GM12878 (cell line): ENCODE results near the gene STX8. TPM values are rescaled to one million over a fixed set of nuclear protein-coding genes. Genes with fewer than 3 reads are reported as not detected.

Source experiments
- ATAC-seq: fragments of 200-7000 bp; cut with Tn5 transposase; 3 replicates; pipeline ENCODE4 v1.9.1; 2020; ENCODE audit warnings: mild to moderate bottlenecking, moderate library complexity
- BruUV-seq: library from RNA; stranded (reverse); fragments of 400-500 nt; replicated peaks from 2 replicates; lab custom pipeline; 2021; lab: Mats Ljungman, UMichigan
- CTCF ChIA-PET: fragments of 300-600 bp; sonication (Branson Sonifier 250); formaldehyde crosslinking; extraction: SDS; loops from one replicate; lab custom pipeline; 2021; ENCODE audit warnings: inconsistent platforms; lab: Yijun Ruan, JAX
- POLR2A ChIA-PET: fragments of 350-600 bp; formaldehyde crosslinking; extraction: SDS; loops from one replicate; lab custom pipeline; 2021; ENCODE audit warnings: inconsistent platforms; lab: Charles Lee
- RAD21 ChIA-PET: fragments of 300-600 bp; sonication (Branson Sonifier 250); formaldehyde crosslinking; loops from one replicate; lab custom pipeline; 2023; ENCODE audit warnings: antibody characterized with exemption; ENCODE audit not compliant: unreplicated experiment; lab: Charles Lee
- SMC1A ChIA-PET: fragments of 300-600 bp; sonication (Branson Sonifier 250); formaldehyde crosslinking; loops from one replicate; lab custom pipeline; 2023; ENCODE audit not compliant: unreplicated experiment, uncharacterized antibody; lab: Charles Lee
- DNase-seq: peaks from one replicate; pipeline ENCODE4 v3.0.0-alpha.2; 2011; ENCODE audit warnings: low read depth, low spot score
- FAIRE-seq: peaks from 3 replicates; lab custom pipeline; 2011; peaks lifted over from hg19 to GRCh38; lab: Jason Lieb, UNC
- H2AFZ ChIP-seq: 2 replicates; pipeline ENCODE4 v1.6.0; 2011; ENCODE audit warnings: low read depth, low read length, control low read depth; ENCODE audit not compliant: control insufficient read depth
- H3K27ac ChIP-seq: 2 replicates; pipeline ENCODE4 v1.5.1; 2011; ENCODE audit warnings: control low read depth; ENCODE audit not compliant: control insufficient read depth, insufficient read depth
- H3K27me3 ChIP-seq, 2 experiments: replicated peaks in 1 of 2; 2 replicates each; pipeline versions ENCODE4 v1.6.0 to v1.6.1; 2011; ENCODE audit warnings: low read length in 1 of 2; ENCODE audit not compliant: control insufficient read depth in 2 of 2, insufficient read depth in 2 of 2
- H3K36me3 ChIP-seq, 2 experiments: 2 replicates each; pipeline ENCODE4 v1.5.1; 2011; ENCODE audit warnings: low read length in 1 of 2; ENCODE audit not compliant: control insufficient read depth in 2 of 2, insufficient read depth in 2 of 2
- H3K4me1 ChIP-seq: 2 replicates; pipeline ENCODE4 v1.6.1; 2011; ENCODE audit warnings: mild to moderate bottlenecking, low read length, moderate library complexity, mixed read lengths; ENCODE audit not compliant: control insufficient read depth, insufficient read depth
- H3K4me2 ChIP-seq: 2 replicates; pipeline ENCODE4 v1.6.0; 2011; ENCODE audit warnings: control low read depth; ENCODE audit not compliant: control insufficient read depth, insufficient read depth
- H3K4me3 ChIP-seq: fragments of 200-600 bp; sonication (generic); 2 replicates; pipeline ENCODE4 v1.5.1; 2016
- H3K79me2 ChIP-seq: 2 replicates; pipeline ENCODE4 v1.6.0; 2011; ENCODE audit warnings: low read length; ENCODE audit not compliant: control insufficient read depth, insufficient read depth
- H3K9ac ChIP-seq: 2 replicates; pipeline ENCODE4 v1.8.0; 2011; ENCODE audit warnings: low read length, control low read depth, mixed read lengths; ENCODE audit not compliant: control insufficient read depth, insufficient read depth
- H3K9me3 ChIP-seq: replicated peaks from 3 replicates; pipeline ENCODE4 v1.5.1; 2011; ENCODE audit warnings: mild to moderate bottlenecking, low read length; ENCODE audit not compliant: control insufficient read depth, insufficient read depth
- H4K20me1 ChIP-seq: 2 replicates; pipeline ENCODE4 v1.6.0; 2011; ENCODE audit not compliant: control insufficient read depth, insufficient read depth
- ASH2L ChIP-seq: fragments of 300-600, 200-600 bp; sonication (generic); IDR thresholded peaks from 2 replicates; pipeline ENCODE4 v1.6.1; 2017; ENCODE audit warnings: low read depth, mild to moderate bottlenecking, borderline replicate concordance
- CREB1 ChIP-seq: IDR thresholded peaks from 2 replicates; pipeline ENCODE4 v1.6.1; 2012; ENCODE audit warnings: low read depth, mild to moderate bottlenecking, inconsistent platforms
- E2F8 ChIP-seq: fragments of 450-650 bp; IDR thresholded peaks from 2 replicates; pipeline ENCODE4 v1.6.1; 2018; ENCODE audit warnings: mild to moderate bottlenecking, low read depth, moderate library complexity; ENCODE audit not compliant: partially characterized antibody
- E4F1 ChIP-seq: fragments of 450-650 bp; IDR thresholded peaks from 2 replicates; pipeline ENCODE4 v1.6.1; 2018; ENCODE audit warnings: borderline replicate concordance, mild to moderate bottlenecking; ENCODE audit not compliant: partially characterized antibody
- FOXK2 ChIP-seq: fragments of 450-650 bp; IDR thresholded peaks from 2 replicates; pipeline ENCODE4 v1.6.1; 2017; ENCODE audit warnings: mild to moderate bottlenecking, moderate library complexity
- MLLT1 ChIP-seq: fragments of 450-650 bp; IDR thresholded peaks from 2 replicates; pipeline ENCODE4 v1.6.1; 2016; ENCODE audit warnings: mild to moderate bottlenecking
- POLR2AphosphoS2 ChIP-seq: IDR thresholded peaks from 2 replicates; pipeline ENCODE4 v1.6.1; 2011; ENCODE audit warnings: low read depth, mild to moderate bottlenecking, low read length, improper control_type of control experiment, moderate library complexity
- POLR2AphosphoS5 ChIP-seq: IDR thresholded peaks from 2 replicates; pipeline ENCODE4 v1.6.1; 2011; ENCODE audit warnings: mild to moderate bottlenecking, low read length, inconsistent platforms
- TCF3 ChIP-seq: IDR thresholded peaks from 2 replicates; pipeline ENCODE4 v1.6.1; 2012; ENCODE audit warnings: low read depth, mild to moderate bottlenecking, low read length, borderline replicate concordance; ENCODE audit not compliant: insufficient read depth
- ZBTB33 ChIP-seq: fragments of 450-650 bp; IDR thresholded peaks from 2 replicates; pipeline ENCODE4 v1.6.1; 2017; ENCODE audit warnings: mild to moderate bottlenecking
- WGBS: methylation state at CpG from one replicate; pipeline ENCODE4 v1.1.6; 2016; ENCODE audit warnings: low lambda C conversion rate; ENCODE audit not compliant: insufficient replicate concordance, insufficient coverage; ENCODE audit errors: missing lambda C conversion rate; 5-methylcytosine and 5-hydroxymethylcytosine counted together
- in situ Hi-C: fragments of 300-500 bp; cut with MboI; formaldehyde crosslinking; loops from 9 replicates; pipeline ENCODE4 v1.14.3; 2018; ENCODE audit warnings: mixed read lengths
- intact Hi-C: fragments of 100-400 bp; cut with micrococcal nuclease; formaldehyde crosslinking; loops from one replicate; pipeline ENCODE4 v1.14.2; 2022; ENCODE audit not compliant: unreplicated experiment
- polyA plus RNA-seq, 11 experiments: library from polyadenylated mRNA; depleted of rRNA in 4 of 11; unstranded in 6 of 11; stranded (reverse) in 5 of 11; fragments of >200 nt; fragmentation: Nextera tagmentation in 4 of 11; fragmentation: Illumina TruSeq in 1 of 11; extraction: Ambion mirVana in 4 of 11; extraction: Trizol in 1 of 11; gene quantifications; 1 replicate in 1 of 11; 2 replicates in 10 of 11; pipeline versions ENCODE4 v1.2.1 to v1.2.3, GENCODE V29; 2011 to 2016; ENCODE audit warnings: inconsistent platforms in 2 of 11, missing spikeins in 2 of 11, low read depth in 1 of 11
- total RNA-seq, 4 experiments: library from RNA; depleted of rRNA in 3 of 4; stranded (reverse); fragments of >200 nt in 3 of 4; fragmentation: Illumina TruSeq in 1 of 4; extraction: Trizol in 1 of 4; gene quantifications; 2 replicates each; pipeline versions ENCODE4 v1.2.1 to v1.2.3, GENCODE V29; 2013 to 2021

Gene STX8
- total and polyA plus RNA-seq, 10 of the 15 experiments (the other 5 are each of a cell fraction or from before 2014, with no cell fraction given) = 47.9 to 151 (median 72.9) TPM

GRCh38 chr17:9269350-9270035, 306.1 kb downstream of the STX8 start (continued):
- TF ChIP-seq MLLT1 (no peak), ZBTB33 (no peak), E2F8 (no peak)

- CTCF ChIA-PET = interaction anchor here (0.6 kb wide), 1 partner anchor 762 kb away, joined by 3 read pairs; no protein-coding TSS in a partner anchor
- H3K4me1 ChIP-seq = no peaks in the 10 kb centered on the region
- SMC1A ChIA-PET = no interaction called here
- H3K4me3 ChIP-seq = no peak overlapping the region
- in situ Hi-C loops = no loop called here
- H2AFZ ChIP-seq = no peak overlapping the region
- no peak overlapping the region for H3K9ac ChIP-seq
- DNase-seq (no peak), FAIRE-seq (no peak), ATAC-seq (no peak)
- BruUV-seq = no TSS peak
- 82% methylated on average over 6 of the region's 6 CpGs for WGBS
- H3K9me3 ChIP-seq = no peaks in the 10 kb centered on the region
- no peaks in the 10 kb centered on the region for H3K79me2 ChIP-seq
- no peaks in the 10 kb centered on the region for H3K36me3 ChIP-seq
- intact Hi-C loops = no loop called here
- RAD21 ChIA-PET = interaction anchor here (0.7 kb wide), 1 partner anchor 21 kb away, joined by 4 read pairs; no protein-coding TSS in a partner anchor
- POLR2A ChIA-PET = no interaction called here
- H3K27ac ChIP-seq = no peak overlapping the region
- no peaks in the 10 kb centered on the region for H4K20me1 ChIP-seq
- H3K4me2 ChIP-seq = no peak overlapping the region
- no peaks in the 10 kb centered on the region for H3K27me3 ChIP-seq
- TF ChIP-seq E4F1 (no peak), ZBTB33 (no peak), ASH2L (no peak), POLR2AphosphoS2 (no peak), TCF3 (no peak), CREB1 (no peak), FOXK2 (no peak), POLR2AphosphoS5 (no peak)
Observed at GRCh38 chr17:9268546-9268945, 307.1 kb downstream of the STX8 start.
